ENCODE data around the gene PXMP4. TPM values are rescaled to one million over a fixed set of nuclear protein-coding genes. Genes with fewer than 3 reads are reported as not detected.

PXMP4 gene
- total RNA-seq, 1 experiment from 2014 or later = 15.6 TPM

- DNase-seq (ENCODE audit: low read depth) = no peak
These were observed 50.1 kb downstream of the PXMP4 start for GRCh38 chr20:33669873-33670640.

- no peak for DNase-seq (ENCODE audit: low read depth)
These were observed 50.9 kb downstream of the PXMP4 start for GRCh38 chr20:33669224-33669623.

- no peak for DNase-seq (ENCODE audit: low read depth)
These were observed 51.5 kb downstream of the PXMP4 start for GRCh38 chr20:33668466-33669155.

- DNase-seq (ENCODE audit: low read depth) = no peak
These were observed 52.2 kb downstream of the PXMP4 start for GRCh38 chr20:33667676-33668465.

- no peak for DNase-seq (ENCODE audit: low read depth)
These were observed 52.9 kb downstream of the PXMP4 start for GRCh38 chr20:33667245-33667675.

GRCh38 chr20:33666293-33667244 lies 53.5 kb downstream of the PXMP4 start, which contains the start of gene ACTL10:
TSS of gene ACTL10 (plus strand) at chr20:33666943. CDS start at chr20:33667498, 555 bp downstream.
- no peak for DNase-seq (ENCODE audit: low read depth)

GRCh38 chr20:33664762-33665144 lies 55.4 kb downstream of the PXMP4 start:
- DNase-seq (ENCODE audit: low read depth) = no peak

GRCh38 chr20:33664085-33664761 lies 55.9 kb downstream of the PXMP4 start:
- DNase-seq (ENCODE audit: low read depth) = no peak

GRCh38 chr20:33663161-33664084 lies 56.7 kb downstream of the PXMP4 start:
- peak; percentile 83 for DNase-seq (ENCODE audit: low read depth)

- no peak for DNase-seq (ENCODE audit: low read depth)
These were observed 57.9 kb downstream of the PXMP4 start, which contains the start of gene C20orf144 for GRCh38 chr20:33662172-33662571. TSS of gene C20orf144 (plus strand) at chr20:33662327. CDS start at chr20:33662346, 19 bp downstream.

GRCh38 chr20:33660685-33661058 lies 59.4 kb downstream of the PXMP4 start:
- DNase-seq (ENCODE audit: low read depth) = no peak

- no peak for DNase-seq (ENCODE audit: low read depth)
These were observed 60.0 kb downstream of the PXMP4 start for GRCh38 chr20:33660035-33660684.

- no peak for DNase-seq (ENCODE audit: low read depth)
These were observed 60.6 kb downstream of the PXMP4 start for GRCh38 chr20:33659341-33660034.

- no peak for DNase-seq (ENCODE audit: low read depth)
These were observed 61.2 kb downstream of the PXMP4 start for GRCh38 chr20:33658929-33659328.

GRCh38 chr20:33658510-33658909 lies 61.6 kb downstream of the PXMP4 start:
- no peak for DNase-seq (ENCODE audit: low read depth)

- no peak for DNase-seq (ENCODE audit: low read depth)
These were observed 62.4 kb downstream of the PXMP4 start for GRCh38 chr20:33657704-33658095.

GRCh38 chr20:33656783-33657703 lies 63.1 kb downstream of the PXMP4 start:
- DNase-seq (ENCODE audit: low read depth) = no peak

Data from M059J (cell line).